ENCODE measurements around the gene CTAGE4.
"Not testable (repeated sequence)": the region's sequence is repeated elsewhere in the genome, so short reads cannot be mapped to it uniquely, and the experiment has no call there.

Gene CTAGE4

GRCh38 chr7:144218581-144218980, 35.3 kb downstream of the CTAGE4 start:
- DNase-seq = not testable (repeated sequence)

GRCh38 chr7:144219149-144219548, 35.9 kb downstream of the CTAGE4 start:
- DNase-seq = not testable (repeated sequence)

GRCh38 chr7:144220531-144220930, 37.3 kb downstream of the CTAGE4 start:
- DNase-seq = not testable (repeated sequence)

GRCh38 chr7:144223675-144224074, 40.4 kb downstream of the CTAGE4 start:
- DNase-seq = not testable (repeated sequence)

GRCh38 chr7:144226866-144227265, 43.6 kb downstream of the CTAGE4 start:
- DNase-seq = not testable (repeated sequence)

DNA sequence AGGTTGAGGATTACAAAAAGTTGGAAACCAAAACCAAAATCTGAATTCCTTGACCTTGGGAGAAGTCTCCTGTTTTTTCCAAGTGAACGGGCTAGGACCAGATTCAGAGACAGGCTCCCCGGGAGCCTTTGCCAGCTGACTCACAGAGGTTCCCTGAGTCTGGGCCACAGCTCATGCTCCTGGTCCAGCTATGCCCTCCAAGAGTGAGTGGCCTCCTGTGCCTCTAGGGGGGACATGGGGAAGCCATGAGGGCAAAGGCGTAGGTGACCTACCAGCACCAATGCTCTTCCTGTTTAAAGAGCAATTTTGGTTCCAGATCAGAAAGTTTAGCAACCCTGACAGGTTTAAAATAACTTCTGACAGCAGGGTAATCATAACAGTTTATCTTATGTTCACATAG, 45.5 kb downstream of the CTAGE4 start:
- not testable (repeated sequence) for DNase-seq

GRCh38 chr7:144231027-144231426, 47.8 kb downstream of the CTAGE4 start:
- DNase-seq = not testable (repeated sequence)

- DNase-seq = not testable (repeated sequence)
Measured at GRCh38 chr7:144233039-144233438, 49.8 kb downstream of the CTAGE4 start.

All from fibroblast of skin of back (primary cell).